SHP77 treated with DMSO at 0.1 percent for 48 hours (cell line): ENCODE measurements around the gene APPL1.

Source experiments
- DNase-seq: peaks from one replicate; lab custom pipeline; 2025; lab: John Stamatoyannopoulos, UW

Gene APPL1

GRCh38 chr3:57227204-57227929 lies at the start of gene APPL1:
Gene APPL1, plus strand, starts transcription at chr3:57227729. Its CDS starts 155 bp downstream, at chr3:57227884.
- DNase-seq, result peak; percentile 88

DNA sequence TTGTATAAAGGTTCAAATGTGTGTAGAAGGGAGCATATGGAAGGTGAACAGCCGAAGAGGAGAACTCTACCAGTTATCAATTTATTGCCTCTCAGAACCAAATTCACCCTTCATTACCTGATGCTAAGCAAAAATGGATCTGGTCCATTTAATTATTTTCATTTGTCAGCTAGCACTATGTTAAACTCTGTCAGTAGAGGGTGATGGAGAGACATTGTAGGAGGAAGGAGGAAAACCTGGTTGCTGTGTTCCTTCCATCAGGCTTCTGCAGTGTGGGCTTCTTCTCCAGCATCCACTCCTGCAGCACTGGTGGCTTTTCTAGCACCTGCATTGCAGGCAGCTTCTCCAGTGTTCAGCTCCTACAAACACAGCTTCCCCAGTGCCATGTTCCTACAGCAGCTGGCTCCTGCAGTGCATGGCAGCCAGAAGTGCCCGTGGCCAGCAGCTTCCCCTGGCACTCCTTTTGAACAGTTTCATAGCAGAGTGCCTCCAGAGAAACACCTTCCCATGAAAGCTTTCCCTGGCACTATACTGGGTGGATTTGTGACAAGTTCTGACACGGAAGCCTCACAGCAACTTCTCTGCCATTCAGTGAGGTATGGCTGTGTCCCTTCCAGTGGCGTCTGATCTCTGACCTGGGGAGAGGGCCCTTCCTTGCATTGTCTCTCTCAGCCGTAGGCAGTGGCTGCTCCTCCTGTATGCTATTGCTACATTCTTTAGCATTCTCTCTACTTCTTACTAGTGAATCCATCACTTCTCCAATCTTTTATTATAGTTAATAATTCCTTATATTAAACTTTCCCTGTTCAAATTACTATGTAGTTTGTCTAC lies 47.7 kb upstream of the APPL1 start:
- DNase-seq, result peak; percentile 5

DNA sequence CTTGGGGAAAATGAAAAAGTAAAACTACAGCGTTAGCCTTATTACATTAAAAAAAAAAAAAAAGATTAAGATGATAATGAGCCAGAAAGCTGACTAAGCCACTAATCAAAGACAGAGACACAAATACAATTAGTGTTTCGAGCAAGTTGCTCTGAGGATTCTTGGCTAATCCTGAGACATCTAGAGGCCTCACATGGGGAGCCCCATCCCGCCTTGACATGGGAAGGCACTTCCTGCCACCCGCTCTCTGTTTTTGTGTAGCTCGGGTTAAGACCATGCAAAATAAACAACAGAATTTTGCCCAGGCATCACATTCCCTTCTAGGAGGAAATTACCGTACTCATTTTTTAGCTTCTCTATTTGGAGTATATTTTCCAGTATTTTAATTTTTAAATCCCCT lies 43.0 kb upstream of the APPL1 start:
- no peak for DNase-seq

- no peak for DNase-seq
These were observed 35.5 kb upstream of the APPL1 start for GRCh38 chr3:57192028-57192427.

DNA sequence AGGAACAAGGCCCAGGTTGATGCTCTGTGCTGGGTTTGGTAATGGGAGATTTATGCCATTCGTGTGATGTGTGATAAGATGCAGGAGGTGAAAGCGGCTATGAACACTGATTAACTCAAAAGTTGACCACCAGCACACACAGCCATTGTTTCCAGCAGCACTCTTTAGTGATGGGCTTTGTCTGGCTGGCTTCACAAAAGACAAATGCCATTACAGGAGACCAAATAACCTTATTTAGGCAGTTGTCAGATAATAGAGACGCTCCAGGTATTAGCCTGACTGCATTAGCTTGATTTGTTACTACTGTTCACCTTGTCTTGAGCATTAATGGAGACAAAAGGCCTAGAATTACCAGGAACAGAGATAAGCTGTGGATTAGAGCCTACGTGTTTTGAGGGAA lies 32.9 kb upstream of the APPL1 start:
- DNase-seq, result no peak

GRCh38 chr3:57199895-57200297 lies 27.6 kb upstream of the APPL1 start, which contains the start of gene HESX1:
Gene HESX1, minus strand, starts transcription at chr3:57199978. Its CDS starts 60 bp downstream, at chr3:57199918.
- no peak for DNase-seq

- no peak for DNase-seq
These were observed 21.1 kb upstream of the APPL1 start for GRCh38 chr3:57206423-57206822.

DNA sequence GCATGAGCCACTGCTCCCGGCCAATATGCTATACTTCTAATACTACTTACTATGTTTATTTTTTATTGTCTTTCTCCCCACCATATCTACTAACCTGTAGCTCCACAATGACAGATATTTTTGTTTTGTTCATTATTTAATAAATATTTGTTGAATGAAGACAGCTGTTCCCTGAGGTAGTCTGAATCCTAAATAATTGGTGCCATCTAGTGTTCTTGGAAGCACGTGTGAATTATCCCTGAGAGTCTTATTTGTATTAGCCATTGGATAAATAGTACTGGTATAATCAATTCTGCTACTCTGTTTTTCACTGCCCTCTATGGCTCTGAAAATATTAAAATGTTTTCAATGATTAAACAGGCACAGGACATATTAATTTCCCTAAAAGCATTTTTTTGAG lies 5.6 kb upstream of the APPL1 start:
- no peak for DNase-seq

GRCh38 chr3:57224856-57225255 lies 2.7 kb upstream of the APPL1 start:
- DNase-seq, result no peak

DNA sequence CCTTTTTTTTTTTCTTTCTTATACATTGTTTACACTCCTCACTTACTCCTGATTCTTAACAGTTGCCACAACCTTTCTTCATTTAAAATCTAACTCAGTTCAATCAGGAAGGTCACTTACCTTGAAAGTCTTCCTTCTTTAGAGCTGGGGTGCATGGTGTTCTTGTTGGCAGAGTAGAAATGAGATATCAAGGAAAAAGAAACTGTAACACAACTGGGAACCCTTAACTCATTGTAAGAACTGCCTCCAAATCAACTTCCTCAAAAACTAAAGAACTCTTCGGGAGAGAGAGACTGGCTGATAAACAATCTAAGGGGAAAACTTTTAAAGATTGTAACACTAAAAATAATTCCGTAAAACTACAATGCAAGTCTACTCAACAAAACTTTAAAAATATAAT lies 1.4 kb upstream of the APPL1 start:
- DNase-seq, result no peak

DNA sequence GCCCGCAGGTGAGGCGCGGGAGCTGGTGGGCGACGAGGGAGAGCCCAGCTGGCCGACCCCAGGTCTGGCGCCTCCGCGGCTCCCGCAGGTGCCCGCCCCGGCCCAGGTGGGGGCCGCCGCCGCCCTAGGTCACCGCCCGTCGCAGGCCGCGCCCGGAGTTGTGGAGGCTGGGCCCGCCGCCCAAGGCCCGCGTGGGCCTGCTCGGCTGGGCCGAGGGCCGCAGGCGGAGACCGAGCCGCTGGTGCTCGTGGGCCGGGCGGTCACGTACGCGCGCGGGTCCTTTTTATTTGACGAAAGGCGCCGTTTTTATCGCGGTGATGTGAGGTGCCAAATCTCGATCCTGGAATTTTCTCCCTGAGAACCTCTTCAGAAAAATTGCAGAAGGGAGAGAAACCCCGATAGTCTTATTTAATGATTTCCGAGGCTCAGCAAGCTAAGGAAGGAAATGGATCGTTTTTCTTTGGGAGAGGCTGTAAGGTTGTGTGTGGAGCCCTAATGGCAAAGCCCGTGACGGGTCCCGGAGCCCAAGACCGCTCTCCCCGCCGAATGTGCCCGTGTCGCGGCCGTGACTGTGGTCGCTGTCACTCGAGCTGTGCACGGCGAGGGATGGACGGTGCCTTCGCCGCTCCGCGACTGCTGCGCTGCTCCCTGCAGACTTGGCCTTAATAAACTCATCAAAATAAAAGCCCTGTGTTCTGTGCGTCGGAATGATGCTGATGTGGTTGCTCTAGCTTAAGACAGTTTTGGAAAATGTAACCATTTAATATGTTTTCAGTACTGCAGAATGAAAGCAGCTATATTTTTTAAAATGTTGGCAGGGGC lies 612 bp downstream of the APPL1 start:
- no peak for DNase-seq

DNA sequence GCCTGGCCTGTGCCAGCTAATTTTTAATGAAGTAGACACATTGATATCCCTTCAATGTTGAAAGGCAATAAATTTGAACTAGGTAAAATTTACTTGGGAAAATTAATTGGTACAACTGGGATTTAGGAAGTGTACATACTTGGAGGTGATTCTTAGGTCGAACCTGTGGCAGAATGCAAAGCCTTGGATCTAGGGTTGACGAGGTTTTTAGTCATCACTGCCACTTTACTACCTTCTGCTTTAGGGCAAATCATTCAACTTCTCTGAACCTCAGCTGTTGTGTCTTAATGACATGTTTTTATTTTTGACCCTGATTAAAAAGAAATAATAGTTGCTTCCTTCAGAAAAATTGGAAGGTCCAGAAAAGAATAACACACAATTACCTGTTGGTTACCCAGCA lies 2.5 kb downstream of the APPL1 start:
- no peak for DNase-seq

DNA sequence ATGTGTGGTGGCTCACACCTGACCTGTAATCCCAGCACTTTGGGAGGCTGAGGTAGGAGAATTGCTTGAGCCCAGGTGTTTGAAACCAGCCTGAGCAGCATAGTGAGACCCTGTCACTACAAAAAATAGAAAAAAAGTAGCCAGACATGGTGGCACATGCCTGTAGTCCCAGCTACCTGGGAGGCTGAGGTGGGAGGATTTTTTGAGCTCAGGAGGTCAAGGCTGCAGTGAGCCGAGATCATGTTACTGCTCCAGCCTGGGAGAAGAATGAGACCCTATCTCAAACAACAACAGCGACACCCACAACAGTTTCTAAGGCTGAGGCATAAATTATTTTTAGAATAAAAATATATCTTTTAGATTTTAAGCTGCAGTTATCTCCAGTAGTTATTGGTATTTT lies 6.3 kb downstream of the APPL1 start:
- DNase-seq, result no peak

GRCh38 chr3:57234613-57235575 lies 7.4 kb downstream of the APPL1 start:
- DNase-seq, result no peak

GRCh38 chr3:57244946-57245345 lies 17.4 kb downstream of the APPL1 start:
- DNase-seq, result no peak

GRCh38 chr3:57252404-57252803 lies 24.9 kb downstream of the APPL1 start:
- DNase-seq, result no peak

DNA sequence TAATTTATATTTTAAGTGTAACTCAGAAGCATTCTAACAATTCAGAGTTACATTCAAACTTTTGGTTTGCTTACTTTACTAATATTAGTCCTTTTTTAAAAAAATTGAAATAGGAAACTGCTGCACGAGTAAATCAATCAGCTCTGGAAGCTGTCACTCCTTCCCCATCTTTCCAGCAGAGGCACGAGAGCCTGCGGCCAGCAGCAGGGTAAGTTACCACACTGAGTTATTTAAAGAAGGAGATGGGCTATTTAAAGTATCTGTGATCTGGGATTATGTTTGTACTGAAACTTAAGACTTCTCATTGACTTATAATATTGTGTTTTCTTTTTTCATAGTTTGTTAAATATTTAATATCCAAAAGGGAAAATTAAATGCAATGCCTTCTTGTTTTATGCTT lies 29.3 kb downstream of the APPL1 start:
- no peak for DNase-seq

DNA sequence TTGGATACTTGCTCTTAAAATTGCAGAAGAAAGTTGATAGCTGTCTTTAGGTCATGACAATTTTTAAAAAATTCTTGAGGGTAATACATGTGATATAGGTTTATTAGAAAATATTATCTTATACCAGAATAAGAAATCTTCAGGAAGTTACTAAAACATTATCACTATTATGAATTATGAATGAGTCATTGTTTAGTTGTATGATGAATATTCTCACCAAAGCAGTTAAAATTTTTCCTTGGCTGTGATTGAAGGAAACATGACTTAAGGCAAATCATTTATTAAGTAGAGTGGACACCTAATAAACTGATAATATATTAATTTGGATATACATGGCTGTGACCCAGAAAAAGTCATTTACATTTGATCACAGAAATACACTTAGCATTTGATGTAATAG lies 30.1 kb downstream of the APPL1 start:
- DNase-seq, result no peak

GRCh38 chr3:57261119-57261518 lies 33.6 kb downstream of the APPL1 start:
- no peak for DNase-seq

DNA sequence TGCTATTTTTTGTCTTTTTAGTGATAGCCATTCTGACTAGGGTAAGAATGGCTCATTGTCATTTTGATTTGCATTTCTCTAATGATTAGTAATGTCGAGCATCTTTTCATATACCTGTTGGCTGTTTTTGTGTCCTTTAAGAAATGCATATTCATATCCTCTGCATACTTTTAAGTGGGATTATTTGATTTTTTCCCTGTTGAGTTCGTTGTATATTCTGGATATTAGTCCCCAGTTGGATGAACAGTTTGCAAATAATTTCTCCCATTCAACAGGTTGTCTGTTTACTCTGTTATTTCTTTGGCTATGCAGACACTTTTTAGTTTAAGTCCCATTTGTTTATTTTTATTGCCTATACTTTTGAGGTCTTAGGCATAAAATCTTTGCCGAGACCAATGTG lies 34.4 kb downstream of the APPL1 start:
- DNase-seq, result no peak

- no peak for DNase-seq
These were observed 40.9 kb downstream of the APPL1 start for GRCh38 chr3:57268416-57268815.
